Stimulated activated memory B cell treated with anti-CD40 and anti-IgM and Interleukin-4, amounts not matched to agents 10 μg/mL and 1 μg/mL and 100 μg/mL, for 72 hours (primary cell): Measurements from ENCODE around the gene NTM.

Experiments used
- ATAC-seq: fragments of 150-1000 bp; cut with Tn5 transposase; 2 replicates; pipeline ENCODE4 v1.10.0; 2021
- H3K27ac Mint-ChIP-seq: one replicate; pipeline ENCODE4 v1.8.0; 2022; ENCODE audit warnings: mild to moderate bottlenecking, mixed read lengths
- H3K27me3 Mint-ChIP-seq: one replicate; pipeline ENCODE4 v1.8.0; 2022; ENCODE audit warnings: mixed read lengths
- H3K36me3 Mint-ChIP-seq: one replicate; pipeline ENCODE4 v1.8.0; 2022; ENCODE audit warnings: mixed read lengths
- H3K4me1 Mint-ChIP-seq: one replicate; pipeline ENCODE4 v1.8.0; 2022; ENCODE audit warnings: mixed read lengths
- H3K4me3 Mint-ChIP-seq: one replicate; pipeline ENCODE4 v1.8.0; 2022; ENCODE audit warnings: mild to moderate bottlenecking, moderate library complexity, mixed read lengths
- H3K9me3 Mint-ChIP-seq: one replicate; pipeline ENCODE4 v1.8.0; 2022; ENCODE audit warnings: mixed read lengths

Gene NTM

DNA sequence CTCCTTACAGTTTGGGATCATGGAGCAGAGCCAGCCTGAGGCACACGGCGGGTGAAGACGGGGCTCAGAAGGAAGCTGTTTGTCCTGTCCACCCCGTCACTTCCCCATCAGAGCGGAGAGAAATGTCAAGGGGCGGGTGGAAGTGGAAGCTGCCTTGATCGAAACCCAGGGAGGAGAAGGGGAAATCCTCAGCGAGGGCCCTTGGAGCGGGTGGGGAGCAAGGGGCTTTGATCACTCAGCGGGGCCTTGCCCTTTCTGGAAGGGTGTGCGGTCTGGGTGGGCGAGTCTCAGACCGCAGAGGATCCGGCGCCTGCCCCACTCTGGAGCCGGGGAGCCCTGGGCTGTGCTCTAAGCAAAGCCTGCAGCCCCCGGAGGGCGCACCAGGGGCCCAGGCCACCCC, 320.4 kb downstream of the NTM start:
- Mint-ChIP-seq H3K4me1 (peaks cover 6% of the 10 kb centered on the region), H3K27me3 (peaks cover 39% of the 10 kb centered on the region), H3K27ac (no peak overlapping the region), H3K4me3 (no peak overlapping the region), H3K9me3 (peaks cover 8% of the 10 kb centered on the region), H3K36me3 (no peaks in the 10 kb centered on the region)
- ATAC-seq, result no peak

DNA sequence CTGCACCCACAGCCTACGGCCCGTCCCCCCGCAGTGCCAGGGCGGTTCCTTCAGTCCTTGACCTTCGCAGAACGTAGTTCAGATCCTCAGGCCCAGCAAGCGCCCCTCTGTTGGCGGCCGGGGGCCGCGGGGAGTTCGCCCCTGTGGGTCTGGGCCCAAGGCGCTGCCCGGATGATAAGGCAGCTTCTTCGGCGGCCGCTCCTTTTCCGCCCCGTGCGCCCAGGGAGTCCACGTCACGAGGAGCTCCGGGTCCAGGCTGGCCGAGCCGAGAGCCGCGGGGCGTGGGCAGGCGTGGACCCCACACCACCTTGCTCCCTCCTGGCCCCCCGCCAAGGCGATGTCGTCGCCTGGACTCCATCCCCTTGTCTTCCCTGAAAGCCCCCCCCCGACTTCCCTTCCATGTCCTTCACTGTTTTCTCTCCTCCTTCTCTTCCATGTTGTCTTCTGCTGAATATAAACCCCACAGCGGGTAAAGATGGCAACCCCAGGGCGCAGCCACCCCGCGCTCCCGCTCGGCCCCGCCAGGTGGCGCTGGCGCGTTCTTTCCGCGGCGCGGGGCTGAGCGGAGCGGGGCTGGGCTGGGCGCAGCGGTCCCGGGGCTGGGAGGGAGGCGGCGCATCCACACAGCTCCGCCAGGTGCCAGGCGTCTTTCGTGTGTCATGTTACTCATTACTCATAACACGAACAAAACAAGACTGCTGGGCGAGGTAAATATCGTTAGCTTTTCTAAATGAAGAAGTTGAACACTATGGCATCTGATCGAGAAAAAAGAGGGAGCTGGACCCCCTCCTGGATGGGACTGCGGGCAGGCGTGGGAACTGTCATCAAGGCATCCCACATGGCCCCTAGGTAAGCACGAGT, 321.0 kb downstream of the NTM start:
- H3K4me3 Mint-ChIP-seq, result no peak overlapping the region
- H3K27me3 Mint-ChIP-seq, result peaks cover 39% of the 10 kb centered on the region
- peak; percentile 26 for ATAC-seq
- H3K9me3 Mint-ChIP-seq, result peaks cover 8% of the 10 kb centered on the region
- H3K27ac Mint-ChIP-seq, result no peak overlapping the region
- no peaks in the 10 kb centered on the region for H3K36me3 Mint-ChIP-seq
- H3K4me1 Mint-ChIP-seq, result peaks cover 6% of the 10 kb centered on the region

DNA sequence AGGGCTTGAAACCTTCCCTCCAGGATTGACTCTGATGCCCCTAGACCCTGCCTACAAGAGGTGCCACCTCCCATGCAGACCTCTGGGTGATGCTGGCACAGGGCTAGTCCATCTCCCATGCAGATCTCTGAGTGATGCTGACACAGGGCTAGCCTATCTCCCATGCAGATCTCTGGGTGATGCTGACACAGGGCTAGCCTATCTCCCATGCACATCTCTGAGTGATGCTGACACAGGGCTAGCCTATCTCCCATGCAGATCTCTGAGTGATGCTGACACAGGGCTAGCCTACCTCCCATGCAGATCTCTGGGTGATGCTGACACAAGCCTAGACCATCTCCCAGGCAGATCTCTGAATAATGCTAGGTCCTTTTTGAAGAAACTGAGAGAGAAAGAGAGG, 321.7 kb downstream of the NTM start:
- Mint-ChIP-seq H3K27ac (no peak overlapping the region), H3K4me3 (no peak overlapping the region), H3K4me1 (peaks cover 6% of the 10 kb centered on the region), H3K36me3 (no peaks in the 10 kb centered on the region), H3K27me3 (peaks cover 37% of the 10 kb centered on the region), H3K9me3 (peaks cover 8% of the 10 kb centered on the region)
- ATAC-seq, result no peak

DNA sequence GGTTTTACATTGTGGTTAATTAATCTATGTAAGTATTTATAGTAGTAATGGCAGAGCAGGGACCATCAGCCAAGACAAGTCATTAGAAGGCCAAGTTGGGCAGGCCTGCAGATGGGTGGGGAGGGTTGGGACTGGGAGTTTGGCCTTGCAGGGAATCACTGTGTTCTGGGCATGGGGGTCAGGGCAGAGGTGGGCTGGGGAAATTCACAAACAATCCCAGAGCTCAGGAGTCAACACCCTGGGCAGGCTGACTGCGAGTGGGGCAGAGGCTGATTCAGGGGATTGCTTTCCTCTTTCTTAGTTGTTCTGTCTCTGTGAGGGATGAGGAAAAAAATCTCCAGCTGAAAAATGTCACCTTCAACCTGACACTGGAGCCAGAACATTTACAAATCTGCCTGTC, 322.5 kb downstream of the NTM start:
- no peak overlapping the region for H3K4me3 Mint-ChIP-seq
- peaks cover 6% of the 10 kb centered on the region for H3K4me1 Mint-ChIP-seq
- H3K27ac Mint-ChIP-seq, result no peak overlapping the region

DNA sequence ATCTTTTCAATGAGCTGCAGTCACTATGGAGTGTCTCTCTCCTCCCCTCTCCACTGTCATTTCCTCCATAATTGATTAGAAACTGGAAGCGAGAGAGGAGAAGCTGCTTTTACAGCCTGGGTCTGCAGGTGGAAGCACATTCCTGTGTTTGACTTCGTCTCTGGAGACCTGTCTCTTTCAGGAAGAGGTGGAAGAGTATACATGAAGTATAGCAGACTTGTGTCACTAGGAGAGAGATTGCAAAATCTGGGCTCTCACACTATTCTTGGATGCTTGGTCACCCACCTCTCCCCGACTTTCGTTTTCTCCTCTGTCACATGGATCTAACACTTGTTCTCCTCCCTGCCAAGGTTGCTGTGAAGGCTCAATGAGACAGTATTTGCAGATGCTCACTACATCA, 323.3 kb downstream of the NTM start:
- Mint-ChIP-seq H3K4me3 (no peak overlapping the region), H3K4me1 (peaks cover 6% of the 10 kb centered on the region), H3K27me3 (peaks cover 37% of the 10 kb centered on the region), H3K9me3 (peaks cover 8% of the 10 kb centered on the region), H3K36me3 (no peaks in the 10 kb centered on the region), H3K27ac (no peak overlapping the region)
- no peak for ATAC-seq

More for the DNA sequence above, 322.5 kb downstream of the NTM start:
- H3K27me3 Mint-ChIP-seq, result peaks cover 37% of the 10 kb centered on the region
- no peaks in the 10 kb centered on the region for H3K36me3 Mint-ChIP-seq
- H3K9me3 Mint-ChIP-seq, result peaks cover 8% of the 10 kb centered on the region
- ATAC-seq, result no peak

DNA sequence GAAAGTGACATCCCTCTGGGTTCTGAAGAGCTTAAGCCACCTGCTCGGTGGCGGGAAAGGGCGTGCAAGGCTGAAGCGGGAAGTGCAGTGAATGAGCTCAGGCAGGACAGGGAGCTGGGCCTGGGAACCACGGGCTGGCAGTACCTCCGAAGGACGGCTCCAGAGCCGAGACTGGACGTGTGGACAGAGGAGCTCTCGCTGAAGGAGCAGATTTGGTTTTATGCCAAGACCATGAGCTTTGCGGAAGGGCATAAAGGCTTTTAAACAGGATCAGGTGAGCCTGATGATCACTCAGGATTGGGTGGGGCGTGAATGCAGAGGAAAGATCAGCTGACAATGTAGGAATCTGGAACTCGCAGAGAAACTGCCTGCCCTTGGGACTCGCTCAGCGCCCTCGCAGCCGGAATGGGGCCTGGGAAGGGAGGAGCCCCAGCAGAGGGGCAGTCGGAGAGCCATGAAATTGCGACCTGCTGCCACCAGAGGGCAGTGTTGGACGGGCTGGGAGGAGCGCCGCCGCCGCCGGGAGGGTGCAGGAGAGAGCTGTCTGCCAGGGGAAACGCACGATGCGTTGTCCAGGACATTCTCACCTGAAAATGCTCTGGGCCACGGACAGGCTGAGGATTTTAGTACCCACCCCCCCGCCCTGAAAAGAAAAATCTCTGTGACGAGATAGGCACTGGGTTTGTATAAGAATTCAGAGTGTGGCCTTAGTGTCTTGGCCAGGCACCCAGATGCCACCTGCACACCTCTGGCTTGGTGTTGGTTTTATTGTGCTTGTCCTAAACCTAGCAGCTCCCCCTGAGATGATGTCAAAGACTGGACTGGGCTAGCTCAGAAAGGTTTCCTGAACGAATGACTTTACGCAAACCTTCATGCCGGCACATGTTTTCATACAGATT, 324.4 kb downstream of the NTM start:
- Mint-ChIP-seq H3K27me3 (peaks cover 34% of the 10 kb centered on the region), H3K27ac (no peak overlapping the region), H3K9me3 (peaks cover 8% of the 10 kb centered on the region), H3K4me1 (peaks cover 6% of the 10 kb centered on the region), H3K4me3 (no peak overlapping the region), H3K36me3 (no peaks in the 10 kb centered on the region)
- ATAC-seq, result no peak

DNA sequence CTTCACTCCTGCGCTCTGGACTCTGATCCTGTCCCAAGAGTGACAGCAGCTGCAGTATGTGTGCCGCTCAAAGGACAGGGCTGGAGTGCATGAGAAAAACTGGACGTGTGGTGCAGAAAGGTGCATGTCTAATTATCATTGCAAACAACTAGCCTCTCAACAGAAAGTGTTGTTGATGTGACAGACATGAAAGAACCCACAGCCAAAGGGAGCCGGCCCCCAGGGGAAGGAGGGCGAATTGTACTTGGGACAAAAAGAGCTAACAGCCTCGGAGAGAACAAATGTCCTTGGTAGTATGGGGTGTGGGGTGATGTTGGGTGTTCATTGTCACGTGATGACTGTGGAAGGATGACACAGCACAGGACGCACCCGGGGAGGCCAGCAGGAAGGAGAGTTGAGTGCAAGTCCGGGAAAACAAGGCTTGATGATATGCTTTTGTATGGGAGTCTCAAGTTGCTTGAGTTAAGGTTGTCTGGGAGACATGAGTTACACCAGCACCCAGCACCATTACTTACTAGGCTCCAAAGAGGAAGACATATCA, 325.5 kb downstream of the NTM start:
- peaks cover 6% of the 10 kb centered on the region for H3K4me1 Mint-ChIP-seq
- no peak overlapping the region for H3K4me3 Mint-ChIP-seq
- no peak for ATAC-seq
- H3K27me3 Mint-ChIP-seq, result peaks cover 22% of the 10 kb centered on the region
- H3K27ac Mint-ChIP-seq, result no peak overlapping the region
- no peaks in the 10 kb centered on the region for H3K36me3 Mint-ChIP-seq
- no peaks in the 10 kb centered on the region for H3K9me3 Mint-ChIP-seq

DNA sequence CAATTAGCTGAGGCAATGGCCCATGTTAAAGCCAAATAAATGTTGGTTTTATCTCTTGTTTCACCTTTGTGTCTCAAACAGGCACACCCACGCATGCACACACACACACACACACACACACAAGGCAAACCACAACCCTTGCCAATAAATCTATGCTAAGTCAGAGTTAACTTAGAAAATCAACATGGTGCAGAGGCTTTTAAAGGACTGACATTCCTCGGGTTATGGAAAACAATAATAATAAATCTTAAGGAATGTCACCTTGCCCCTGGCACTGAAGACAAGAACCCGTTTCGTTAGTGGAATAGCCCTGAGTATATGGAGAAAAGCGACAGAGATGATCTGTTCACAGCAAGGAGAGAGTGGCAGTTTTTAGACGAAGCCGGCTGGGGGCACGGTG, 326.3 kb downstream of the NTM start:
- peaks cover 6% of the 10 kb centered on the region for H3K4me1 Mint-ChIP-seq
- no peaks in the 10 kb centered on the region for H3K9me3 Mint-ChIP-seq
- H3K27ac Mint-ChIP-seq, result no peak overlapping the region
- H3K4me3 Mint-ChIP-seq, result no peak overlapping the region
- H3K36me3 Mint-ChIP-seq, result no peaks in the 10 kb centered on the region
- no peak for ATAC-seq
- peaks cover 21% of the 10 kb centered on the region for H3K27me3 Mint-ChIP-seq

DNA sequence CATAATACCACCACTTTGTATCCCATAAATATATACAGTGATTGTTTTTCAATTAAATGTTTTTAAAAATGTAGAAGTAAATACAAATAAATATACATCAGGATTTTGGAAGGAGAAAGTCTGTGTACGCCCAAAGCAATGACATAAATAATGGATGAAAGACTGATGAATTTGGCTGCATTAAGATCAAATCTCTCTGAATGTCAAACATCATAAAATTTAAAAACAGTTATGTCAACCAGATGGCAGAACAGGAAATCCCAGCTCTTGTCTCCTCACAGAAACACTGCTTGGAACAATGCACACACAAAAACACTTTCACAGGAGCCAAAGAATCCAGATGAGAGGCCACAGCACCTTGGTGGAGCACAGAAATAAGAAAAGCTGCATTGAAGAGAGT, 332.9 kb downstream of the NTM start:
- Mint-ChIP-seq H3K4me3 (no peak overlapping the region), H3K36me3 (no peaks in the 10 kb centered on the region), H3K27me3 (no peaks in the 10 kb centered on the region), H3K27ac (no peak overlapping the region), H3K4me1 (no peaks in the 10 kb centered on the region), H3K9me3 (peaks cover 14% of the 10 kb centered on the region)
- ATAC-seq, result no peak

DNA sequence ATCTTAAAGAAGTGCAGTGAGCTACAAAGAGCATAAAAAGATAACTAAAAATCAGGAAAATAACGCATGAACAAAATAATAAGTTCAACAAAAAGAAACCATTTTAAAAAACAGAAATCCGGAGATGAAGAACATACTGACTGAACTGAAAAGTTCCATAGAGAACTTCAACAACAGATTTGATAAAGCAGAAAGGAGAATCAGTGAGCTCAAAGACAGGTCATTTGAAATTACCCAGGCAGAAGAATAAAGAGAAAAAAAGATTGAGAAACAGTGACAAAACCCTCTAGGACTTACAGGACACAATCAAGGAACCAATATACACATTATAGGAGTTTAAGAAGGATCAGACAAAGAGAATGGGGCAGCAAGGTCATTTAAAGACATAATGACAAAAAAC, 334.3 kb downstream of the NTM start:
- H3K27me3 Mint-ChIP-seq, result no peaks in the 10 kb centered on the region
- peaks cover 19% of the 10 kb centered on the region for H3K9me3 Mint-ChIP-seq
- H3K4me3 Mint-ChIP-seq, result no peak overlapping the region
- H3K4me1 Mint-ChIP-seq, result no peaks in the 10 kb centered on the region
- no peak overlapping the region for H3K27ac Mint-ChIP-seq
- no peak for ATAC-seq
- H3K36me3 Mint-ChIP-seq, result no peaks in the 10 kb centered on the region

DNA sequence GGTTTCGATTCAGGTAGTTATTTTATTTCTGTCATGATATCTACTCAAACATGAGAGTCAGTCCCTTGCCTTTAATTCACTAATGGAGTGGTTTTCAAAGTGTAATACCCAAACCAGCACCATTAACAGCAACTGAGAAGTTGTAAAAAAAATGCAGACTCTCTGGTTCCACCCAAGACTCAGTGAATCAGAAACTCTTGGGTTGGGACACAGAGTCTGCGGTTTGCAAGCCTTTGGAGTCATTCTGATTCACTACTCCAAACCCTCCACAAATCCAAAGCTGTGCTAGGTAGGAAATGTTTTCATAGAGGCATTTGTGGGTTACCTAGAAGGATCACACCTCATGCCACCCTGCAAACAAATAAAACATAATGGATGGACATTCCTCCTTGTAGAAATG, 340.1 kb downstream of the NTM start:
- Mint-ChIP-seq H3K4me3 (no peak overlapping the region), H3K27ac (no peak overlapping the region), H3K27me3 (no peaks in the 10 kb centered on the region), H3K36me3 (no peaks in the 10 kb centered on the region), H3K4me1 (no peaks in the 10 kb centered on the region), H3K9me3 (peaks cover 14% of the 10 kb centered on the region)
- no peak for ATAC-seq

DNA sequence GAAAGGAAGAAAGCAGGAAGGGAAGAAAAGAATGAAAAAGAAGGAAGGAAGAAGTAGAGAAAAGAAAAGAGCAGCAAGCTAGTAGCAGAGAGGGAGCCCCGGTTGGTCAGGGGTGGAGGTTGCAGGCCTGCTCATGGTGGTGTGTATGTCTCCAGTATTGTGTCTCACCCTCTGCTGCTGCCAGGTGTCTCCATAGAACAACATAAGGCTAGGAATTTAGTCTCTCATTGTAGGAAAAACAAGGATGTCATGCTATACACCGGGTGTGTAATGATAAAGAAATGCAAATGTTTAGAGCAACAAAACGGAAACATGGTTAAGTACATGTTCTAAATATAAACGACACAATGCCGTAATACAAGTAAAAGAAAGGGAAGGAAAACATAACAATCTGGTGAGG, 342.5 kb downstream of the NTM start:
- H3K4me1 Mint-ChIP-seq, result no peaks in the 10 kb centered on the region
- no peaks in the 10 kb centered on the region for H3K36me3 Mint-ChIP-seq
- no peak overlapping the region for H3K27ac Mint-ChIP-seq
- no peak overlapping the region for H3K4me3 Mint-ChIP-seq
- no peak for ATAC-seq
- no peaks in the 10 kb centered on the region for H3K27me3 Mint-ChIP-seq
- peaks cover 9% of the 10 kb centered on the region for H3K9me3 Mint-ChIP-seq

DNA sequence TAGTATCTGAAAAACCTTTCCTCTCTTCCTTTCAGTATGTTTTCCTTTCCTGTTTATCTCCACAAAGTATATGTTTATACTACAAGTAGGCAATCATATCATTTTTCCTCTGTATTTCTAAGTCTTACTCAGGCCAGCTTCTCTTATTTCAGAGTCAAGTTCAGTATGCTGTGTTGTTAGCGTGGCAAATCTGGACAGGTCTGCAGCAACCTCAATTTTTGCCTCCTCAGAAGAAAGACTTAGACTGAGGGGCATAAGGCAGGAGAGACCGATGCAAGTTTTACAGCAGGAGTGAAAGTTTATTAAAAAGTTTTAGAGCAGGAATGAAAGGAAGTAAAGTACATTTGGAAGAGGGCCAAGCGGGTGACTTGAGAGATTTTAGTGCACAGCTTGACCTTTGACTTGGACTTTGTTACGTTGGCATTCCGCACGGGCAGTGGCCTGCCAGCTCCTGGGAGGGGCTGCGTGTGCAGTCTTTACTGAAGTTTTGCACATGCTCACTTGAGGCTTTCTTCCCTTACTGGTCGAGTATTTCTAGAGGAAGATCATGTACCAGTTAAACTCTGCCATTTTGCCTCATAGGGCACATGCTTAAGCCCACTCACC, 343.2 kb downstream of the NTM start:
- no peak for ATAC-seq
- H3K27ac Mint-ChIP-seq, result no peak overlapping the region
- no peaks in the 10 kb centered on the region for H3K27me3 Mint-ChIP-seq
- H3K4me1 Mint-ChIP-seq, result no peaks in the 10 kb centered on the region
- no peak overlapping the region for H3K4me3 Mint-ChIP-seq
- peaks cover 9% of the 10 kb centered on the region for H3K9me3 Mint-ChIP-seq
- no peaks in the 10 kb centered on the region for H3K36me3 Mint-ChIP-seq

DNA sequence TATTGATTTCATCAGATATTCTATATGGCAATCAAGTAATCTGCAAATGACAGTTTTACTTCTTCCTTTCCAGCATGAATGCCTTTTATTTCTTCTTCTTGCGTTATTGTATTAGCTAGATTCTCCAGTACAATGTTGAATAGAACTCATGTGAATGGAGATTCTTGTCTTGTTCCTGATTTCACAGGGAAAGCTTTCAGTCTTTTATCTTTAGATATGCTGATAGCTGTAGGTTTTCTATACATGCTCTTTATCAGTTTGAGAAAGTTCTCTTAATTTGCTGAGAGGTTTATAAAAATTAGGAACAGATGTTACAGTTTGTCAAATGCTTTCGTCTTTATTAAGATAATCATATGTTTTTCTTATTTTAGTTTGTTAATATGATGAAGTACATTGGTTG, 347.2 kb downstream of the NTM start:
- peaks cover 2% of the 10 kb centered on the region for H3K9me3 Mint-ChIP-seq
- no peaks in the 10 kb centered on the region for H3K27me3 Mint-ChIP-seq
- ATAC-seq, result no peak
- H3K27ac Mint-ChIP-seq, result no peak overlapping the region
- H3K4me3 Mint-ChIP-seq, result no peak overlapping the region
- no peaks in the 10 kb centered on the region for H3K36me3 Mint-ChIP-seq
- H3K4me1 Mint-ChIP-seq, result no peaks in the 10 kb centered on the region

DNA sequence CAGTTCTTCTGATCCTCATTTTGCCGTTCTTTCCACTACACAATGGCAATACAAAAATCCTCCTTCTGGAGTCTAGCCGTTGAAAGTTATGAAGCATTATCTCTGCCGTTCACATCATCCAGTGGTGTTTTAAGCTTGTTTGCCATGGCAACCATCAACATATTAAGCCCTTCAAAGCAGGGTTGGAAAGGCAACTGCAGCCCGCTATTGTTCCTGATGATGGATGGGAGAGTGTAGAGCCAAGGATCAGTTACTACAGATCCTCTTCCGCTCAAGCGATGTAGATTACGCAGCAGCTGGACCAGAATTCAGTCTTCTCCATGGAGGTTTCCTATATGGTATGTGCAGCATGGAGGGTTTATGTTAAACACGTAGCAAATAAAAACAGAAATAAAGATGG, 352.7 kb downstream of the NTM start:
- Mint-ChIP-seq H3K36me3 (no peaks in the 10 kb centered on the region), H3K4me3 (no peak overlapping the region), H3K27ac (no peak overlapping the region), H3K27me3 (no peaks in the 10 kb centered on the region), H3K9me3 (peaks cover 9% of the 10 kb centered on the region), H3K4me1 (no peaks in the 10 kb centered on the region)
- ATAC-seq, result no peak
